NB4 (cell line): ENCODE data around the gene TXLNA.

ENCODE experiments used
- MYC ChIP-seq: IDR thresholded peaks from 2 replicates; pipeline ENCODE4 v1.6.1; 2011; ENCODE audit warnings: low read depth, low read length
- POLR2A ChIP-seq: IDR thresholded peaks from 2 replicates; pipeline ENCODE4 v1.6.1; 2011; ENCODE audit warnings: mild to moderate bottlenecking; ENCODE audit not compliant: insufficient read length; ENCODE audit errors: extremely low read depth
- TF ChIP-seq, protein P1 (sequence below): IDR thresholded peaks from one replicate; pipeline ENCODE4 v1.5.1; 2012; ENCODE audit warnings: low read depth, low read length

DNA sequence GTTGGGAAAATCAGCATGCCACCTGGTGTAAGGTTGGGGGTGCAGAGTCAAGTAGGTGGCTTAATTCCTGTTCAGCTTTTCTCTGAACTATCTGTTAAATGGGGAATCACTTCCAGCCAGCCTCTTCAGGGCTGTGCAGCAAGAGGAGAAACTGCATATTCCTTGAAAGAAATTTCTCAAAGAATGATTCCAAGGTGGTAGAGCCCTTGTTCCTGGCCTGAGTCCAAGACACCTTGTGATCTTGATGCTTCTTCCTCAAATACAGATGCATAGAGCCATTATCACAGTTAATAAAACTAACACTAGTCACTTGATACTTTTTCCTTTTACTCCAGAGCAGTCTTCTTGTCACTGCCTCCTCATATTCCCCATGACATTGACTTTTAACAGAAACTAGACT lies 5.2 kb downstream of the TXLNA start:
- TF ChIP-seq, protein P1, sequence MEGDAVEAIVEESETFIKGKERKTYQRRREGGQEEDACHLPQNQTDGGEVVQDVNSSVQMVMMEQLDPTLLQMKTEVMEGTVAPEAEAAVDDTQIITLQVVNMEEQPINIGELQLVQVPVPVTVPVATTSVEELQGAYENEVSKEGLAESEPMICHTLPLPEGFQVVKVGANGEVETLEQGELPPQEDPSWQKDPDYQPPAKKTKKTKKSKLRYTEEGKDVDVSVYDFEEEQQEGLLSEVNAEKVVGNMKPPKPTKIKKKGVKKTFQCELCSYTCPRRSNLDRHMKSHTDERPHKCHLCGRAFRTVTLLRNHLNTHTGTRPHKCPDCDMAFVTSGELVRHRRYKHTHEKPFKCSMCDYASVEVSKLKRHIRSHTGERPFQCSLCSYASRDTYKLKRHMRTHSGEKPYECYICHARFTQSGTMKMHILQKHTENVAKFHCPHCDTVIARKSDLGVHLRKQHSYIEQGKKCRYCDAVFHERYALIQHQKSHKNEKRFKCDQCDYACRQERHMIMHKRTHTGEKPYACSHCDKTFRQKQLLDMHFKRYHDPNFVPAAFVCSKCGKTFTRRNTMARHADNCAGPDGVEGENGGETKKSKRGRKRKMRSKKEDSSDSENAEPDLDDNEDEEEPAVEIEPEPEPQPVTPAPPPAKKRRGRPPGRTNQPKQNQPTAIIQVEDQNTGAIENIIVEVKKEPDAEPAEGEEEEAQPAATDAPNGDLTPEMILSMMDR, result no peak
- TF ChIP-seq MYC (no peak), POLR2A (no peak)
